NCI-H1436 treated with DMSO at 0.1 percent for 48 hours (cell line): ENCODE results near the gene TSFM.
"Not testable (repeated sequence)": the region's sequence is repeated elsewhere in the genome, so short reads cannot be mapped to it uniquely, and the experiment has no call there.

Experiments
- DNase-seq: peaks from one replicate; lab custom pipeline; 2025; lab: John Stamatoyannopoulos, UW

The TSFM gene

DNA sequence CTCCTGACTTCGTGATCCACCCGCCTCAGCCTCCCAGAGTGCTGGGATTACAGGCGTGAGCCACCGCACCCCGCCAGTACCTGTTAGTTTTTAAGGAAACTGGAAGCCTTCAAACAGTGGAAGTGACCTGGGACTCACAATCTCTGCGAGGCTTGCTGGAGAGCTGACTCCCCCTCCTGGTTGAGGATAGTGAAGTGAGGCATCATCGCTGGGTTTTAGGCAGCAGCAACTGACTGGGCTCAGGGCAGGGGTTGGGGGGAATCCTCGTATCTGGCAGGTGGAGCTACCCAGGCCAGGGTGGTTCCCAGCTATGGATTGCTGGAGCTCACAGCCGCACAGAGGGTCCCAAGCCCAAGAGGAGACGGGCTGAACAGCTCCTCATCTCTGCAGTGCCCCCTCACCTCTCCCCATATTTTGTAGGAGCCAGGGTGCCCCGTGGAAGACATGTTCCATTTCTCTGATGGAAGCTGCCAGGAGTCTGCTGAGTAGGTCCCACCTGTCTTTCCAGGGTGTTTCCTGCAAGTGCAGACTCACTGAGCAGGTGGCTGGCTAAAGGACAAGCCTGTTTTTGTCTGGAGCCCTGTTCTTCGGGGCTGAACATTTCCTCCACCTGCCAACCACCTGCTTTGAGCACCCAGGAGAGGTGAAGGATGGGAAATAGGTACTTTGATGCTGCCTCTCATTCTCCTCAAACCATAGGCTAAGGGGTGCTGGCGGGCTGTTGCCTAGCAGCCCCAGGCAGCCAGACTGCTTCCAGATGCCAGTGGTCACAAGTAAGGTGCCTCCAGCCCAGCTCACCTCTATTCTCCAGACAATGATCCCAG is 32.8 kb downstream of the TSFM start:
- DNase-seq: peak; percentile 30

DNA sequence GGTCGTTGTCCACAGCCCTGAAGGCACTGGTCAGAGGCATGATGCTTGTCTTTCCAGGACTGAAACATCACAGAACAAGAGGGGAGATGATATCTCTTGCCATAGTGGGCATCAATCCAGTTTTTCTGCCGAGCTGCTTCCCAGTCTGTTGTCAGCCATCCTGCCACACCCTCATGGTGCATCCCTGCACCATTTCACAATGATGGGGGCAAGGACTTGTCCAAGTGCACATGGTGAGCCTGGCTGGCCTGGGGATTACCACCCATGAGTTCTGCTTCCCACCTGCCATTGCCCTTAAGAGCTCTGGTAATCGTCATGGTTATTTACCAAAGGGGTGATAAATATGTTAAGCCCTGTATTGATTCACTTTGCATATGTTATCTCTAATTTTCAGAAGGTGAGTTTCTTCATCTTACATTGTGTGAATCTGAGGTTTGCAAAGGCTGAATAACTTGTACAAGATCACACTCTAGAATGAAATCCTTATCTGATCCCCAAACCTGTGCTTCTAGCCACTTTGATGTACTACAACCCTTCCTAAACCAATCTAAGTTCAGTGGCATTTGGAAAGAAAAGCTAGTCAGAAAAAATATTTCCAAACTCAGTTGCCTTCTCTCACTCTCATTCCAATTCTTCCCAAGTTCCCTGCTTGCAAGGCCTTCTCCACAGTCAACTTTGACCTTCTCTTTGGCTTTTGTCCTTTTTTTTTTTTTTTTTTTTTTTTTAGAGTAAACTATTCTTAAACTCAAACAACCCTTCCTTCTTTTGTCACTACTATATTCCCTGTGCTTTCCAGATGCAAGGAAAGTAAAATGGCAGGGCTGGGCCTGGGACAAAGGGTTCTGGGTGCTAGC is 33.6 kb downstream of the TSFM start:
- DNase-seq: no peak

DNA sequence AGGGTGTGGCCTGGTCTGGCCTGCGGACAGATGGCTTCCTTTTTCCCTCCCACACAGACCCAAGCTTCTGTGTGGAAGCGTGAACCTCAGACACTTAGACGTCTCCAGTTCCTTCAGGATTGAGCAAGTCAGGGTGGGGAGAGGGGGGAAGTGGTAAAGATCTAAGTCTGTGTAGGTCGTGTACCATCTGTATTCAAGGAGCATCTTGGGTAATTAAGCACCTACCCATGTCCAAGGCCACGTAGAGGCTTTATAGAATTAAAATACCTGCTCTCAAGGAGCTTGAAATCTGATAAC is 34.2 kb downstream of the TSFM start:
- no peak for DNase-seq

DNA sequence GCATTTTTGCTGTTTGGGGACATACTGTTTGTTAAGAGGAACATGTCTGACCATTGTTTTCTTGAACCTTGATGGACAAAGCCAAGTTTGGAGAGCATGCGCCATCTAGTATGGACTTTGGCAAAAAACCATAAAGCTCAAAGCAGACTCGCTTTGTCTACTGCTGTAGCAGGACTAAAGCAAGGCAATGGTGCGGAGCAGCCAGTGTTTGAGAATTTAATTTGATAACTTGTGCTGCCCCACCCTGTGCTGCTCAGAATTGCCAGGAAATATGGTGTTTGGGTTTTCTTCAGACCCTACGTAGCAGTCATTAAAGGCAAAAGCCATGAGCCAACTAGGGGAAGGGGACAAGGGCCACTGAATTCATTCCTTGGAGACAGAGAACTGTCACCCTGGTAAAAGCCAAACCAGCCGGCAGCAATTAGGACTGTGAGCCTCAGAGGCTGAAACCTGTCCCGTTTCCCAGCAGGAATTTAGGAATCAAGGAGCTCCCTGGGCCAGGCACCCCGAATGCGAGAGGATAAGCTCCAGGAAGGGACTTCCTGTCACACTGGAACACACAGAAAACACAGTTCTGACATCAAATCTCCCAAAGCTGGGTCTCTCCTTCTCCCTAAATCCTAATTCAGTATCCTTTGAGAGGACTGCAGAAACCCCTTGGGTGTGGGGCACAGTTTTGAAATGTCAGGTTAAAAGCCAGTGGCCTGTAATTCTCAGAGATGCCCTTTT is 34.8 kb downstream of the TSFM start:
- DNase-seq: no peak

DNA sequence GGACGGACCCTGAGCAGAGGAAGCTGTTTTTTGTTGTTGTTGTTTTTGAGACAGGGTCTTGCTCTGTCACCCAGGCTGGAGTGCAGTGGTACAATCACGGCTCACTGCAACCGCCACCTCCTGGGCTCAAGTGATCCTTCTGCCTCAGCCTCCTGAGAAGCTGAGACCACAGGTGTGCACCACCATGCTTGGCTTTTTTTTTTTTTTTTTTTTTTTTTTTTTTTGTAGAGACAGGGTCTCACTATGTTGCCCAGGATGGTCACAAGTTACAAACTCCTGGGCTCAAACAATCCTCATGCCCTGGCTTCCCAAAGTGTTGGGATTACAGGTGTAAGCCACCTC is 35.4 kb downstream of the TSFM start:
- not testable (repeated sequence) for DNase-seq

DNA sequence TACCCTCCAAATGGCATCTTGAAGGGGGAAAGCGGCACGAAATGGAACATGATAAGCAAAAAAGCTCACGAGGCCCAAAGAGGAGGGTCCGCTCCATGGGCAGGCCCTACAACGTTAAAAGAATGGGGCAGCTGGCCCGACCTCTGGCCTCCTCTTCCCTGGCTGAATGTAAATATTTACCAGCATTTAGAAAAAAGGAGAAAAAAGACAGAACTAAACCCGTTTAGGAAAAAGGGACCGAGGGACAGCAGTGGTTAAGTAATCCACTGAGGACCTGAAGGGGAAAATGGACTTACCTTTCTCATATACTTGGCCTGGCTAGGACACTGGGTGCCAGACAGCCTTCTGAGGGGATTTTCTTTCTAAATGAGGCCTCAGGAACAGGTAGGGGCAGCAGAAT is 37.5 kb downstream of the TSFM start:
- not testable (repeated sequence) for DNase-seq

DNA sequence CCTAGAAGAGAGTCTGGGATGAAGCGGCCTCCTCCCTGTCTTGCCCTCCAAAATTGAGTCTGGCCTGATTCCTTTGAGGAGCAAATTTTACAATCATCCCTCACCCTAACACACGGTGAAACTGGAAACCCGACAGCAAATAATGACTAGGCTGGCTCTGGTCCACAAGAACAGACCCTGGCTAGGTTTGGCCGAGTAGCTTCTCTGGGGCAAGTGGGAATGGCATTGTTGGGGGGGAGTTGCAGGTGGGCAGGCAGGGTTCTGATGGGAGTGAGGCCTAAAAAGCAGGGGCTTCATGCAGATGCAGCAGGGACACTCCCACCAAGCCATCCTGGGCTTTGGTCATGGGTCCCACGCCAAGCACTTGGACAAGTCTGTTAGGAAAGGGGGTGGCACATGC is 38.4 kb downstream of the TSFM start:
- DNase-seq: not testable (repeated sequence)

DNA sequence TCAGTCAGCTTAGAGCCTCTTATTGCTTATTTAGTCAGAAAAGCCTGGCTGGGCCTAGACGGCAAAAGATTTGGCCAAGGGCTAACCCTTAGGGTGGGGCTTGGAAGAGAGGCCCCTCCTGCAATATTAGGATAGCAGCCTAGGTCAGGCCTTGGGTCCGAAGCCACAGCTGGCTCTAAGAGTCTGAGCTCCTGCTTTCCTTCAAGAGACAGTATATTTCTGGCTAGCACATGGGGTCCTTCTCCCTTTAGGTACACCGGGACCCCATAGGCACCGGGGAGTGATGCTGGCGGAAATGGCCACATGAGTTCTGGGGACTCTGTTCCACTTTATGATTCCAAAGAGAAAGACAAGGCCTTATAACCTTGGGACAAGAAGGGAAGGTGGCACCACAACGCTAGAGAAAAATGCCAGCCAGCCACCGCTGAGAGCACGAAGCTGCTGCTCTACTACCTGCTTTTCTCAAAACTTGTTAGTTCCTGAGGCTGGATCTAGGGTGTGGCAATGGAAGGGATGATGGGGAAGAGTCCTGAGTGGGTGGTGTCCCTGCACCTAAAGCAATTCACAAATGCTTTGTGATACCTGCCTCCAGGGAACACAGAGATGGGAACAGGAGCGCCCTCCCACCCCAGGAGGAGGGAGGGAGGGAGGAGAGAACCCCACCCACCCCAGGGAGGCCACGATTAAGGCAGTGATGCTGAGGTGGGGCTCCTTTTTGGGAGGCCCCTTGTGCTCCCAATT is 39.1 kb downstream of the TSFM start:
- no peak for DNase-seq

DNA sequence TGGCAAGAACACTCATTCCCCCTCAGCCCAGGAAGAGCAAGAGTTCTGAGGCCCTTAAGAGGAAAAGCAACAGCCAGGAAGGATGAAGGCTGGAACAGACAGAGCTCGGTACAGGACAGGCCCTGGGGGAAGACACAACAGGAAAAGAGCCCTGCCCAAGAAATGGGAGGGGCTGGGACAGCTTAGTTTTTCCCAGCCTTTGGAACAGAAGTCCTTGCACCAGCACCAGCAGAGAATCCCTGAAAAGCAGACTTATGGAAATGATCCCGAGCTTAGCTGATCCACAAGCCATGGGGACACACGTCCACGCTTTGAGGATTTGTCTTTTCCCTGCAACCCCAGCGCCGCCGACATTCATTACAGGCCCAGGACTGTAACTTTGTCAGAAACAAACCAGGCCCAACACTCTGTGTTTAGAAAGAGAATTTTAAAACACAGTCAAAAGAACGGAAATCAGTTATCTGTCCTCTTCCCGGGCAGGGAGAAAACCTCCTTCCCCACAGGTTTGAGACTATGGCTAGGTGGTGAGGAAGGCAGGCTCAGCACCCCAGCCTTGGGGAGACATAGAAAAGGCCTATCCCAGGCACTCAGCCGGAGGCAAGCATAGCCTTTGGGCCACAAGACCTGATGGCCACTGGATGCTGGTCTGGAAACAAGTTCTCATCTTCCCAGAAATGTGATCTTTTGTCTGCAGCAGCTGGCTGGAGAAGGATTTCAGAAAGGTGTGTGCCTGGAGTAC is 40.0 kb downstream of the TSFM start:
- DNase-seq: no peak

DNA sequence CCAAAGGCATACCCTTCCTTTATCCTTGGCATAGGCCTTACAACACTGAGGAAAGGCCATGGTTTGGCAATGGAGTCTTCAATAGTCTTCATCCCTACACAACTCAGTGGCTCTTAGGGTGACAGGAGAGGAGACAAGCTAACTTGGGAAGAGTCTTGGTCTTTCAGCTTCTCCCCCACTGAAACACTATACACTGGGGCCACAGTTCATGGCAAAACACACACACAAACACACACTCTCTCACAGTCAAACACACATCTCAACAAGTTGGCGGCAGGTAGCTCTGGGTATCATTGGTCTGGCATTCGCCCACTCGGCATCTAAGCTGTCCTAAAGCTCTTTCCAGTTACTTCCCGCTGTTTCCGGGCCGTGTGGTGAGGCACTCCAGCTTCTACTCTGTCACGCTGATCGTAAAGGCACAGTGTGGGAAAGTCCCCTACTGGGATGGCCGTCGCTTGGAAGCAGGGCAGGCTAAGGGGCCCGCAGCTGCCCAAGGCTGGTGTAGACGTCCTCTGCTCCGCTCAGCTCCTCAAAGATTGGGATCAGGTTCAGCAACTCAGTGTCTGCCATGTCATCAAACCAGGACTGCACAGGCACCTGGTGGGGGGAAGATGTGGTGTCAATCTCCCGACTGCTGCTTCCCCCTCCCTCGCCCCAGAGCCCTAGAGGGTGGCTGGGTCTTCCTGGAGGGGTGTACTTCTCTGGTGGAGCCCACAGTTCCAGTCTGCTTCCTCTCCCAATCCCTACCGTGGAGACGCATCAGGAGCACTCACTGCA is 40.7 kb downstream of the TSFM start:
- DNase-seq: no peak

DNA sequence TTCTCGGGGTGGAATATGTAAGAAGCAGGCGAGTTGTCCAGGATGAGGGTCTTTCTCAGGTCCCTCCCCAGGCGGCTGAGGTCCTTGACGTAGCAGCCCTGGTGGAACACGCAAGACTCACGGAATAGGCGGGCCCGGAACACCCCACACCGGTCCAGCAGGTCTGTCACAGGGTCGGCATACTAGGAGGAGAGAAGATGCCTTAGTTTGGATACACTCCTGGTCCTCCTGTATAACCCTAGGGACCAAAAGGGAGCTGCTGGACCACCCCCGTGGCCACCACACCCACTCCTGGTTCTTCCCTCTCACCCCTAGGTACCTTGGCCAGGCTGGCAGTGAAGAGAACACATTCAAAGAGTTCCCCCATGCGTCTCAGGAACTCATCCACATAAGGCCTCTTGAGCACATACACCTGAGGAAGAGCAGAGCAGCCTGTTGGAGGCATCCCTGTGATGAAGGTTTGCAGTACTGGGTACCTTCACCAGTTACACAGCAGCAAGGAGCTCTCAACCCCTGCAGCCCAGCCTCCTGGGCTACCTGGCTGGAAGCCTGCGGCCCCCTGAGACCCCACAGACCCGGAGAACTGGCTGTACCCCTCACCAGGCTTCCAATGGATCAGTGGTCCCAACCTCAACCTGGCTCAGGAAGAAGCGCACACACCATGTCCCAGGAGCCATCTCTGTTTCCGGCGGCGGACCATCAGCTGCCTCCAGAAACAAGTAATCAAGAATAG is 41.5 kb downstream of the TSFM start:
- no peak for DNase-seq

DNA sequence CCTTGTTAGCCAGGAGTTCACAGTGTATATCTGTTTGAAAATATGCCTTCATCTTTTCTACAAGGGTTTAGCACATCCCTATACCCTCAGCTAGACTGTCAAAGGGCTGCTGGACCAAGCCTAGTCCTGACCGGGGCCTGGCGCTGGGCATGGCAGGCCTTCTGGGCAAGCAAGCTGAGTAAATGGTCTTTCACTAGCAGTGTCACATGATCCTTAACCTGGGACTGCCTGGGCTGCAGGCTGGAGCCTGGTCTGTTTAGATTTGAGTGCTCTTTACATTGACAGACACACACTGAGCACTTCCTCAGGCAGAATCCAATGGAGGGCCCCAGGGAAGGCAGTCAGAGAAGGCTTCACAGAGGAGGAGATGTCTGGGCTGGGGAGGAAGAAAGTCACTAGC is 42.9 kb downstream of the TSFM start:
- DNase-seq: no peak

DNA sequence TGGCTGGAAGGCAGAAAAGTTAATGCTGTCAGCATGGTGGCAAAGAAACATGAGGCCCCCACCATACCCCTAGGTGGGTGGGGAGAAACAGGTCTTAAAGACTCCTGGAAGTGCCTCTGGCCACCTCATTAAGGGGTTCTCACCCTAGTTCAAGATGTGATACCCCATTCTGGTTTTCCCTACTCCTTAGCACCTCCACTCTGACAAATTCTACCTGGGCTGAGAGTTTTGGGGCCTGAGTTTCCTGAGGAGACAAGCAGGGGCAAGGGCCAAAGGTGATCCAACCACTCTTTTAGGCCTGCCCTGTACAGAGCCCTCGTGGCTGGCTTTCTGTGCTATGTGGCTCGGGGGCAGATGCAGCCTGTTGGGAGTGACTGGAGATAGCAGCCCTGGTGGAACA is 43.8 kb downstream of the TSFM start:
- no peak for DNase-seq

DNA sequence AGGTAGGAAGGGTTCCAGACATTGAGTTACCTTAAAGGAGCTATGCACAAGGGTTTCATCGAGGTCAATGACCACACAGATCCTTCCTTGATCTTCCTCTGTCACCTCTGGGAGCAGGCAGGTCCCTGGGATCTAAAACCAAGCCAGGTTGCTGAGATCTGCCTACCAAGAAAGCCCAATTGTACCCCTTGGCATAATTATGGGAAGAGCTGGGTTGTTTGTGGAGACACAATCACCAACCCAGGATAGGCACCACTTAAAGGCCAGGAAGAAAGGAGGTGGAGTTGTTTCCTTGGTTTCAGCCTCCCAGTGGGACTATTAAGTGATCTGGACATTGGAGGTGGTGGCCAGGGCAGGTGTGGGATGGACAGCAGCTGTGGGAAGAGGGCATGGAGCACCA is 44.4 kb downstream of the TSFM start:
- DNase-seq: no peak

DNA sequence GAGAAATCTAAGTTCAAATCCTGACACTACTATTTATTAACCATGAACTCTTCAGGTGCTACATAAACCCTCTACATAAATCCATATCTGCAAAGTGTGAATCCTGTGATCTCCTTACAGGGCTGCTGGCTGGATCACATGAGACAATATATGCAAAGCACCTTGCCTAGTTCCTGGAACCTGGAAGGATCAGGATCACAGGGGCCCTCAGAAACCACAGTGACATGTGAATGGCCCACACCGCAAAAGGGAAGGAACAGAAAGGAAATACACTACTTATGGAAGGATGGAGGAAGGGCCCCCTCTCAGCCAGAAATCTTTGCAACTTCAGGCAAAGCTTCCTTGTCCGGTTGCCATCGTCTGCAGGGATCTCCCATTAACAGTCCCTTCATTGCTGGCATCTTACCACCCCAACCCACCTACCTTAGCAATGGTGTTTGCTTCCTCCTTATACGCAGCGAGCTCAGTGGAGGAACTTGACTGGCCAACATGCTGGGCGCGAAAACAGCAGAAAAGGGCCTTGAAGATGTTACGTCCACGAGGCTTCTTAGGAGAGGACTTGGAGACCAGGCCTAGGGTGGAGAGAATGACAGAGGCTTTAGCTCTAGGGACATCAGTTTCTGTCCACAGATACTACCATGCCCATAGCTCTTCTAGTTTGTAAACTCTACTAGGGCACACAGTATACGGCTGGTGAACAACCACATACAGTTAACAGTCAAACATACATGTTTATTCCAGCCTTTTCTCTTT is 46.6 kb downstream of the TSFM start:
- no peak for DNase-seq

DNA sequence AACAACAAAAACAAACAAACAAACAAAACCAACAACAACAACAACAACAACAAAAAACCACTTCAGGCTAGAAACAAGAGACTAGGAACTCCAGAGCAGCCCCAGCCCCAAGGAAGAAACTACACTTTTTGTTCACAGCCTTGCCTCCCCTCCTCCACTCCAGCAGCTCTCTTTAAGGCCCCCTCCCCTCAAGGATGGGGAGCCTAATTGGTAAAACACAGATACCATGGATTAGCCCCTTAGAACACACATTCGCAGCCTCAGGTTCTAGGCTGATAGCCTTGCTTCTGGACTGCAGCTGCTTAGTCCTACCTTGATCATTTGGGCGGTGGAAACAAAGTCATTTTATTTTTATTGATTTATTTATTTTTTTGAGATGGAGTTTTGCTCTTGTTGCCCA is 47.8 kb downstream of the TSFM start:
- no peak for DNase-seq

DNA sequence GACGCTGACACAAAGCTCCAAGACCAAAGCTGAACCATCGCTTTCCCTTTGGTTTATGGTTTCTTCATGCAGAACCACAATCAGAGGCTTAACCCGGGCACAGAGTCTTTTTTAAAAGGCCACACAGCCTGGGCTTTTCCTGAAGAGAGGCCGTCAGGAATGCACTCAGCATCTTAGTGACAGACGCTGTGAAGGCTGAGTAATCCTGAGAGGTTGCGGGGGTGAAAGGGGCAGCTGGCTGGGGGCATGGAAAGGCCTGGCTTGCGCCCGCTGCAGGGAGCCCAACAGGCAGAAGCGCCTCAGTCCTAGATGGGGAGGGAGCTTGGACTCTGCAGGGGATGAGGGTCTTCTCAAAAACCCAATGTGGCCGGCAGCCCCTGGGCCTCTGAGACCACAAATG is 50.4 kb downstream of the TSFM start:
- DNase-seq: no peak

DNA sequence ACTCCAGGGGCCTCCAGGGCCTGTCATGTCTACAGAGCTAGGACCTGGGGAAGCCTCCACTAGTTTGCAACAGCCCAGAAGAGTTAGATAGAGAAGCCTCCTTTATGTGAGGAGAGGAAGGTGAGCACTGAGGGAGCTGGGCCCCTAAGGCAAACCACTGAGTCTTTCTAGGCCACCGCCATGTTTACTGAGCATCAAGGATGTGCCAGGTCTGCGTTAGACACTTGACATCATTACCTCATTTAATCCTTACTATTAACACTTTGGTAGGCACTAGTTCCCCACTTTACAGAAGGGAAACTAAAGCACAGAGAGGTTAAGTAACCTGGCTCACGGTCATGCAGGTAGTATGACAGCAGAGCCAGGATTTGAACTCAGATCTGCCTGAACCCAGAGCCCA is 51.1 kb downstream of the TSFM start:
- no peak for DNase-seq
